ENCODE measurements around the gene GRIN1. TPM values are rescaled to one million over a fixed set of nuclear protein-coding genes. Genes with fewer than 3 reads are reported as not detected.

Gene GRIN1
- polyA plus RNA-seq, 3 donors, result 0.36 TPM; not detected in 2

GRCh38 chr9:137176302-137177182 lies 37.6 kb downstream of the GRIN1 start:
- no peak for DNase-seq

DNA sequence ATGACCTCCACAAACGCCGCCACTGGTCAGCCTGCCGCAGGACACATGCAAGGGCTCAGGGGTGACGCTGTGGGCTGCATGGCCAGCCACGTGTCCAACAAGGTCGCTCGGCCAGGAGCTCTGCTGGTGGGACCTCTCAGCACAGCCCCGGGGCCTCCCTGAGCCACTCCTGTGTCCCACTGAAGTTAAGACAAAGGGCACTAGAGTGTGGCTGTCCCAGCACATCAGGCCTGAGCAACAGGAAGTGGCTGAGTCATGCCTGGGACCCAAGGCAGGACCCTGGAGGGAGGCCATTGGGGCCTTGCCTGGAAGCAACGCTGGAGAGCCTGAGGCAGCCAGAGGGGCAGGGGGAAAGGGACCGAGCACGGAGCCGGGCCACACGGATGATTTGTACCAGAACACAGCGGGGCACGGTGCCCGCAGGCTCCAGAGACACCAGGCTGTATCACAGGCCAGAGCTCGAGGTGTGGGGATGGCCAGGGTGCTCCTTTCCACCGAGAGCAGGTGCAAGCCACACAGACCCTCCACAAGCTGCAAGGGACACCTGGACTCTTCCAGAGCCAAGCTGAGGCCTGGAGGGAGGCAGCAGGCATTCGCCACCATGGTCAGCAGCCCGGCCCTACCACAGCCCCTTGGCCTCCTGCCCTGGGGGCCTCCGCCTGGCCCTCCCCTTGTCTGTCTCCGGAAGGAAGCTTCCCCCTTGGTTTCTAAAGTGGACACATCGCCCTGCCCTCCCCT lies 39.4 kb downstream of the GRIN1 start:
- no peak for DNase-seq

- no peak for DNase-seq
These were observed 40.1 kb downstream of the GRIN1 start for GRCh38 chr9:137178939-137179630.

DNA sequence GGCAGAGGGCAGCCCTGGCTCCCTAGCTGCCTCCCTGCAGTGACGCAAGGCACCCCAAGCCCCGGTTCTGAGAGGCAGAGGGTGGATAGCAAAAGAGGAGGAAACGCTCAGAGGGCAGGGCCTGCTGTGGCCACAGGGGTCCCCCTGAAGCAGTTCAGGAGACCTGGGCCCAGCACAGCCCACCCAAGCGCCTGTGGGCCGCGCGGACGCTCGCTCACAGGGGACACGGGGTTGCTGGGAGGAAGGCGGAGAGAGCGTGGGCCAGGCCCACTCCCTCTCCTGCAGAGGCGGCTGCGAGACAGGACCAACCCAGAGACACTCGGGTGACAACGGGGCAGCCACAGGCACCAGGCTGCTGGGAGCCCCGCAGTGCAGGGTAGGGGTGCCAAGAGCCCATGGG lies 40.8 kb downstream of the GRIN1 start:
- DNase-seq, result no peak

GRCh38 chr9:137180491-137180890 lies 41.5 kb downstream of the GRIN1 start:
- no peak for DNase-seq

GRCh38 chr9:137181680-137182079 lies 42.7 kb downstream of the GRIN1 start:
- no peak for DNase-seq

DNA sequence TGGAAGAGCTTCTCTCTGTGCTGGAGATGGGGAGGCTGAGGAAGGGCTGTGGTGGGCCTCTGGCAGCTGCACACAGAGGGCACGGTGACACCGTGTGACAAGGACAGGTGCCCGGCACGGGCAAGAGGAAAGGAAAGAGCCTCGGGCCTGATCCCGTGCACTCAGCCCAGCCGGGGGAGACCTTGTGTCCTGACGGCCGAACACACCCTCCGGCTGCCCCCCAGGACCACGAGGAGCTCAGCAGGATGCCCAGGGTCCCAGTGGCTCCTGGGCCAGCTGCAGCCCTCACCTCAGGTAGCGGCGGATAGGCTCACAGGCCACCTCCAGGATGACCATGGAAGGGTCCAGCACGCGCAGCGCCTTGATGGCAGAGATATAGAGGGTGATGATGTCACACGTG lies 43.9 kb downstream of the GRIN1 start:
- no peak for DNase-seq

- DNase-seq, result no peak
These were observed 45.1 kb downstream of the GRIN1 start for GRCh38 chr9:137183980-137184595.

GRCh38 chr9:137184881-137185660 lies 46.1 kb downstream of the GRIN1 start:
- no peak for DNase-seq

DNA sequence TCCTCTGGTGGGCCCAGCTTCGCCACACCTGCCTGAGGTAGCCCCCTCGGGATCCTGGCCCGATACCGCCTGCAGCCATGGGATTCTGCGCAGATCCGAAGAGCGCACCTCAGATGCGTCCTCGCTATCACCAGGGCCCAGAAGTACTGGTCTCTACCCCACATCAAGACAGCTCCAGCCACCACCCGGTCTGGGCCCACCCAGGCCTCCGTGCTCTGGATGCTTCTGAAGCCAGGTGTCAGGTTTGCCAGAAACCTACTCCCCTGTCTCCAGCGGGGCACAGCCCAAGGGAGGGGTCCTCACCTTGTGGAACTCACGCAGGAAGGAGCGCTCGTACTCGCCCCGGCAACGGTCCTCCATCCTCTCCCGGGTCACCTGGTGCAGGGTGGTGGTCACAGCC lies 47.0 kb downstream of the GRIN1 start:
- DNase-seq, result no peak

DNA sequence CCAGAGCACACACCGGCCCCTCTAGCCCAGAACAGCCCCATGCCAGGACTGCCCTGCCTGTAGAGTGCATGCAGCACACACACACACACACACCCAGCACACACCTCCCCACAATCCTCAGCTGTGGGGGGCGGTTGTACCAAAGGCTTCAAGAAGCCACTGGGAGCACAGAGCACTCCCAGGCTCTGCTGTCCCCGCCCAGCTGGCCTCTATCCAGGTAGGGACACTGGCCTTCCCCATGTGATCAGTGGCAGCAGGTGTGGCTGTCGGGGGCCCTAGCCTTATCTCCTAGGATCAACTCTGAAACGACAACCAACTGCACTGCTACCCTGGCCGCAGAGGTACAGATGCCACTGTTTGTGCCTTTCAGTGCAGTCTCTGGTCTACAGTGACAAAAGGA lies 47.4 kb downstream of the GRIN1 start:
- no peak for DNase-seq

- DNase-seq, result no peak
These were observed 48.4 kb downstream of the GRIN1 start for GRCh38 chr9:137187386-137187785.

- no peak for DNase-seq
These were observed 49.1 kb downstream of the GRIN1 start for GRCh38 chr9:137188086-137188489.

GRCh38 chr9:137188490-137189296 lies 49.7 kb downstream of the GRIN1 start, which contains the start of the genes ANAPC2 and SSNA1:
Gene ANAPC2 (minus strand): TSS chr9:137188560. CDS start chr9:137188532, 28 bp downstream.
Gene SSNA1 (plus strand): TSS chr9:137188676. CDS start chr9:137188727, 51 bp downstream.
- DNase-seq, result peak; percentile 93

DNA sequence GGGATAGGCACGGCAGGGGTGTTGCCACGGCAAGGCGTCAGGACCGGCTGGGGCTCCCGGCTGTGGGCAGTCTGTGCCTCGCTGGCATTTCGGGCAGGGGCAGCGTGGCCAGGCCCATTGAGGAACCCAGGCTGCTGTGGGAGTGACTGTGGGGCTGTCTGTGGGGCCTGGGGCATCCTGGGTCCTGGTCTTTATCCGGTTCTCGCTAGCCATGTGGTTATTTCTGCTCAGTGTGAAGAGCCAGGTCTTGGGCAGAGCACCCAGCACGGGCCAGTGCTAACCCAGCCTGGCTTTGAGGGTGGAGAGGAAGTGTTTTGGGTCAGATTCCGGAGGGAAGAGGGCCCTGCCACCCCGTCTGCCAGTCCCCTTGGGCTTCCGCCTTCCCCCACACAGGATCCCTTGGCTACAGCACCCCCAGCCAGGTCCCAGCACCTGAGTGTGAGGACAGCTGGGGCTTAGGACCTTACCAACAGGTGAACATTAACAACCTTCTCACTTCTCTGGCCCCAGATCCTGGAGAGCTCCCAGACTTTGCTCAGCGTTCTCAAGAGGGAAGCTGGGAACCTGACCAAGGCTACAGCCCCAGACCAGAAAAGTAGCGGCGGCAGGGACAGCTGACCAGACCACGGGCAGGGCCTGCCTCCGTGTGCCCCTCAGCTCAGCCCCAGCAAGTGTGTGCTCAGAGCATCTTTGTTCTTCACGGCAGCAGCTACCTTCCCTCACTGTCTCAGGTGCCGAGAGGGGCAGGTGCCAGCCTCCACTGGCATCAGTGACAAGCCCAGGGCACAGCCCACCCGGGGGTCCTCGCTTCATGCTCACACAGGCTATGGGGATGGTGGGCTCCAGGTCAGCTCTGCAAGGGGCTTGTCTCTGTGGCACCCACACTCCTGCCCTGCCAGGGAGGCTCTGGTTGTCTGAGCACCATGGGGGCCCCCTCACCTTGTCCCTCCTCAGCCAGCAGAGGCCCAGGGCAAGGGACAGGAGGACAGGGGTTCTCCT lies 50.6 kb downstream of the GRIN1 start:
- no peak for DNase-seq

DNA sequence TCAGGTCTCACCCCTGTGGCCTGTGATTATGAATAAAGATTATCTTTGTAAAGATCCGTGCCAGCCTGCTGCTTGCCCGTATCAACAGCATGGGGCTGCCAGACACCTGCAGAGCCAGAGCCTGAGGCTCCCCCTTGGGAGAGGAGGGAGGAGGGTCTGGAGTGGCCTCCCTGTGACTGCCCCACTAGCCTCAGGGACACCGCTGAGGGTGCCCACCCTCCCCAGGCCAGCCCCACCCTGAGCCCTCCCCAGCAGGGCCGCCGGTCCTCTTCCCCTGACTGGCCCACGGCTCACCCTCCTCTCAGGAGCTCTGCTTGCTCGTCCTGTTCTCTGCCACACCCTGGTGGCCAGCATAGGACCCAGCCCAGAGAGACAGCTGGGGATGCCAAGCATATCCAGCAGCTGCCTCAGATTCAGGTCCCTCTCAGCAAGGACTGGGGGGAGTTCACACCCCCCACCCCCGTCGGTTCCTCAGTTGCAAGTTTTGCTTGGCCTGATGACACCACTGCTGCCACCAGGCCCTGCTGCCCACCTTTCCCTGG lies 51.4 kb downstream of the GRIN1 start:
- DNase-seq, result no peak

GRCh38 chr9:137191245-137191644 lies 52.3 kb downstream of the GRIN1 start:
- DNase-seq, result no peak

- DNase-seq, result no peak
These were observed 52.9 kb downstream of the GRIN1 start for GRCh38 chr9:137191691-137192447.

Data from renal pelvis (tissue), 4 donors.